Stimulated activated naive B cell treated with anti-CD40 and anti-IgM and Interleukin-4, amounts not matched to agents 10 μg/mL and 1 μg/mL and 100 μg/mL, for 72 hours (primary cell): Measurements from ENCODE around the gene TMEM25.
"Not testable (repeated sequence)": the region's sequence is repeated elsewhere in the genome, so short reads cannot be mapped to it uniquely, and the experiment has no call there.

ENCODE experiments used
- ATAC-seq, 2 donors: fragments of 150-1000 bp; cut with Tn5 transposase; replicated peaks; 2 replicates each; pipeline ENCODE4 v1.10.0; 2021; ENCODE audit warnings: moderate library complexity in 1 of 2
- DNase-seq: peaks from one replicate; pipeline ENCODE4 v3.0.0; 2021
- H3K27ac Mint-ChIP-seq: one replicate; pipeline ENCODE4 v1.8.0; 2022; ENCODE audit warnings: mild to moderate bottlenecking, mixed read lengths
- H3K27me3 Mint-ChIP-seq, 2 donors: one replicate each; pipeline ENCODE4 v1.8.0; 2022; ENCODE audit warnings: mixed read lengths in 2 of 2
- H3K36me3 Mint-ChIP-seq, 2 donors: one replicate each; pipeline ENCODE4 v1.8.0; 2022; ENCODE audit warnings: mixed read lengths in 2 of 2, mild to moderate bottlenecking in 1 of 2
- H3K4me1 Mint-ChIP-seq, 2 donors: one replicate each; pipeline ENCODE4 v1.8.0; 2022; ENCODE audit warnings: mixed read lengths in 2 of 2, mild to moderate bottlenecking in 1 of 2
- H3K4me3 Mint-ChIP-seq, 2 donors: one replicate each; pipeline ENCODE4 v1.8.0; 2022; ENCODE audit warnings: mild to moderate bottlenecking in 2 of 2, mixed read lengths in 2 of 2, moderate library complexity in 1 of 2
- H3K9me3 Mint-ChIP-seq, 2 donors: one replicate each; pipeline ENCODE4 v1.8.0; 2022; ENCODE audit warnings: mixed read lengths in 2 of 2, mild to moderate bottlenecking in 1 of 2

The TMEM25 gene

DNA sequence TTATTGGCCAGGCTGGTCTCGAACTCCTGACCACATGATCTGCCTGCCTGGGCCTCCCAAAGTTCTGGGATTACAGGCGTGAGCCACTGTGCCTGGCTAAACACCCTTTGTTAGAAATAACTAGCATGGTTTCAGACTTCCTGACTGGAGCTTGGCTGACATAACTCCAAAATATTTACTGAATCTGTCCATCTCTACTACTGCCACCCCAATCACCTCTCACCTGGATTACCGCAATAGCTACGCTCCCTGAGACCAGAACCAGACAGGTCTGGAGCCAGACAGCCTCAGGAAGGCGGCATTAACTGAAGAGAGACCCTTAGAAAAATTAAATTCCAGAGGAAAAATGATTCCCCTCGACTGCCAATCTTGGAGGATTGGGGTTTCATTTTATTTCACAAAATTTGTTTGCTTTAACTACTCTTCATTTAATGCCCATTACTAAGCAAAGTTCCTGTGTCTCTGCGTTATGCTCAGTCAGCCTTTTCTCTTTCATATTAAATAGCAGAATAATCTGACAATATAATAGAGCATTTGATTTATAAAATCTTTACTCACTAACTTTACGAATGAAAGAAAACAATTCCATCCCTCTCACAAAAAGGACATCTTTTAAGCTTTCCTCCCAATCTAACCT, 13.1 kb downstream of the TMEM25 start:
- no peak for DNase-seq
- Mint-ChIP-seq H3K4me1 (no peaks in the 10 kb centered on the region), H3K36me3 (peaks cover 27 to 31% of the 10 kb centered on the region in 2 donors), H3K4me3 (no peak overlapping the region), H3K9me3 (no peaks in the 10 kb centered on the region), H3K27ac (no peak overlapping the region), H3K27me3 (no peaks in the 10 kb centered on the region)
- ATAC-seq, result no peak

DNA sequence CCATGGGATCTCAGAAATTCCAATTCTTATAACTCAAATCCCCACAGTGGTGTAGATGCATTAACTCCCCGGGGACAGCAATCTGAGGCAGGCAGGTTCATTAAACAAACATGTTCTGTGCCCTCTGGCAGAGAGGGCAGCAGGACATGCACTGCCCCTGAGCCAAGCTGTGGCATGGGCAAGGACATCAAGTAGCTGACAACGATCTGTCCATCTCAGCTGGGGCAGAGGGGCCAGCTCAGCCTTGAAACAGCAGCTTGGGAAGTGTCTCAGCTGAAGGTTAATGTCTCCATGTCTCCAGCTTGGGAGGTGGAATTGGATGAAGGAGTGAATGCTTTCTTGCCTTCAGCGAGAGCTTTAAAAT, 13.6 kb downstream of the TMEM25 start:
- H3K4me3 Mint-ChIP-seq, result no peak overlapping the region
- peaks cover 27 to 31% of the 10 kb centered on the region in 2 donors for H3K36me3 Mint-ChIP-seq
- no peak overlapping the region for H3K27ac Mint-ChIP-seq
- no peaks in the 10 kb centered on the region for H3K9me3 Mint-ChIP-seq
- DNase-seq (no peak), ATAC-seq (no peak)
- H3K27me3 Mint-ChIP-seq, result no peaks in the 10 kb centered on the region
- H3K4me1 Mint-ChIP-seq, result no peaks in the 10 kb centered on the region

DNA sequence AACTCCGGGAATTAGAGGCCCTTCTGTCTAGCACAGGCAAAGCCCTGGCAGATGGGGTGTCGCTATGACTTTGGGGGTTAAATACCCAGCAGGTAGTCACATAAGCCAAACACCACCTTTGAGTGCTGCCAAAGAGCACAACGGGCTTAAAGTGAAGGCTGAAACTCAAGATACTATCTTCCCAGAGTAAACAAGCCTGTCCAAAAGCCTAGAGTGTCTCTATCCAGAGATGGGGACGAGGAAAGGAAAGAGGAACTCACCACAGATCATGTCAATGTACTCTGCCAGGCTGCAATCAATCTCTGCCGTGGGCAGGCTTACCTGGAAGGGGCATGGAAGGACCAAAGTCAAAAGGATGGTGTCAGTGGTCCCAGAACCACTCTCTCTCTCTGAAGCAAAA, 14.5 kb downstream of the TMEM25 start:
- Mint-ChIP-seq H3K4me3 (no peak overlapping the region), H3K27ac (no peak overlapping the region), H3K36me3 (peaks cover 25 to 29% of the 10 kb centered on the region in 2 donors), H3K27me3 (no peaks in the 10 kb centered on the region), H3K4me1 (no peaks in the 10 kb centered on the region), H3K9me3 (no peaks in the 10 kb centered on the region)
- no peak for ATAC-seq
- no peak for DNase-seq

DNA sequence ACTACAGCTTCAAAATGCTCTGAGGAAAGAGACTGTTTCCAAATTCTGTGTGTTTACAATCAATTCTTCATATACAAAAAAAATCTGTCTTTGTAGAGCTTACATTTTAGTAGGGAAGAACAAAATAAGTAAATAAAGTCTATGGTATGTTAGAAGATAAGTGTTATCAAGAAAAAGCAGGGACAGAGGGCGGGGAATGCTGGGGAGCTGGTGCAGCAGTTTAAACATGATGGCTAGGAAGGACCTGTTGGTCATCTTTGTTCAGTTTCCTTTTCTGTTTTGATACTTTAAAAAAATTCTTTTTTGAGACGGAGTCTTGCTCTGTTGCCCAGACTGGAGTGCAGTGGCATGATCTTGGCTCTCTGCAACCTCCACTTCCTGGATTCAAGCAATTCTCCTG, 16.1 kb downstream of the TMEM25 start:
- H3K27ac Mint-ChIP-seq, result peak overlapping the region; percentile 14

DNA sequence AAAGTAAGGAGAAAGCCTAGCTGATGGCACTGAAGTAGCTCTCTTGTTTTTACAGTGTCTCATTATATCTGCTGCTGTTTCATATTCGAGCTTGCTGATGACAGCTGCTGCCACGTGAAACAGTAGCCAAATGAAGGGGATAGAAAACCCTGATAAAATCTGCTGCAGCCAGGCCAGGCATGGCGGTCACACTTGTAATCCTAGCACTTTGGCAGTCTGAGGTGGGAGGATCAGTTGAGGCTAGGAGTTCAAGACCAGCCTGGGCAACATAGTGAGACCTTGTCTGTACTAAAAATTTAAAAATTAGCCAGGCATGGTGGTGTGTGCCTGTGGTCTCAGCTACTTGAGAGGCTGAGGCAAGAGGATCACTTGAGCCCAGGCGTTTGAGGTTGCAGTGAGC, 21.3 kb downstream of the TMEM25 start:
- H3K4me3 Mint-ChIP-seq, result no peak overlapping the region
- no peak overlapping the region for H3K27ac Mint-ChIP-seq
- DNase-seq (no peak), ATAC-seq (no peak)
- H3K4me1 Mint-ChIP-seq, result no peaks in the 10 kb centered on the region
- H3K27me3 Mint-ChIP-seq, result no peaks in the 10 kb centered on the region
- H3K36me3 Mint-ChIP-seq, result peaks cover 42 to 43% of the 10 kb centered on the region in 2 donors
- H3K9me3 Mint-ChIP-seq, result no peaks in the 10 kb centered on the region

More for the DNA sequence above, 16.1 kb downstream of the TMEM25 start:
- H3K36me3 Mint-ChIP-seq, result peaks cover 30 to 33% of the 10 kb centered on the region in 2 donors
- DNase-seq, result no peak
- H3K27me3 Mint-ChIP-seq, result no peaks in the 10 kb centered on the region
- no peaks in the 10 kb centered on the region for H3K9me3 Mint-ChIP-seq
- H3K4me3 Mint-ChIP-seq, result no peak overlapping the region
- no peaks in the 10 kb centered on the region for H3K4me1 Mint-ChIP-seq
- no peak for ATAC-seq

DNA sequence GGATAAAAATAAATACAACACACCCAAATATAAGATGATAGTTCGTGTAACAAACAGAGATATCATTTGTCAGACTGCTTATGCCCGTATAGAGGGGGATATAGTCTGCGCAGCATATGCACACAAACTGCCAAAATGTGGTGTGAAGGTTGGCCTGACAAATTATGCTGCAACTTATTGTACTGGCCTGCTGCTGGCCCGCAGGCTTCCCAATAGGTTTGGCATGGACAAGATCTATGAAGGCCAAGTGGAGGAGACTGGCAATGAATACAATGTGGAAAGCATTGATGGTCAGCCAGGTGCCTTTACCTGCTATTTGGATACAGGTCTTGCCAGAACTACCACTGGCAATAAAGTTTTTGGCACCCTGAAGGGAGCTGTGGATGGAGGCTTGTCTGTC, 29.8 kb downstream of the TMEM25 start:
- Mint-ChIP-seq H3K9me3 (no peaks in the 10 kb centered on the region), H3K4me1 (peaks cover 11 to 23% of the 10 kb centered on the region in 2 donors), H3K4me3 (no peak overlapping the region), H3K27me3 (no peaks in the 10 kb centered on the region), H3K27ac (no peak overlapping the region), H3K36me3 (peaks cover 18 to 29% of the 10 kb centered on the region in 2 donors)
- DNase-seq (no peak), ATAC-seq (no peak)

DNA sequence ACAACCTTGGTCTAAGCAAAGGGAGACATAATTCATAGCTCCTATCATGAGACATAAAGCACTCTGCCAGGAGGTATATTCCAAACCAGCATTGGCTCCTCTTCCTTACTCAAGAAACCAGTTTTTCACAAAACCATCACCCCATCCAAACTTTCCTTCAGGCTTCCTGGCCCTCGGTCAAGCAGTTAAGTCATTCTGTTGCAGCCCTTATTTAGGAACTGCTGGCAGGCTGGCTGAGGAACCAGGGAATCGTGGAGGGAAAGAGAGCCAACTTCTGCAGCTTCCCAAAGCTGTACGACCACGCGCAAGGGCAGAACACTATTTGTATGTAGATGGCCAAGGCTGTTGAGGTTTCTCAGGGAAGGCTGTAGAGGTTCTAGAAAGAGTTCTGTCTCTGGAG, 34.1 kb downstream of the TMEM25 start:
- DNase-seq (no peak), ATAC-seq (no peak)
- H3K4me1 Mint-ChIP-seq, result peaks cover 13 to 23% of the 10 kb centered on the region in 2 donors
- peak overlapping the region; percentile 93 to 96 for H3K4me3 Mint-ChIP-seq
- H3K27ac Mint-ChIP-seq, result peak overlapping the region; percentile 81
- H3K36me3 Mint-ChIP-seq, result peaks cover 8 to 18% of the 10 kb centered on the region in 2 donors
- no peaks in the 10 kb centered on the region for H3K9me3 Mint-ChIP-seq
- H3K27me3 Mint-ChIP-seq, result no peaks in the 10 kb centered on the region

DNA sequence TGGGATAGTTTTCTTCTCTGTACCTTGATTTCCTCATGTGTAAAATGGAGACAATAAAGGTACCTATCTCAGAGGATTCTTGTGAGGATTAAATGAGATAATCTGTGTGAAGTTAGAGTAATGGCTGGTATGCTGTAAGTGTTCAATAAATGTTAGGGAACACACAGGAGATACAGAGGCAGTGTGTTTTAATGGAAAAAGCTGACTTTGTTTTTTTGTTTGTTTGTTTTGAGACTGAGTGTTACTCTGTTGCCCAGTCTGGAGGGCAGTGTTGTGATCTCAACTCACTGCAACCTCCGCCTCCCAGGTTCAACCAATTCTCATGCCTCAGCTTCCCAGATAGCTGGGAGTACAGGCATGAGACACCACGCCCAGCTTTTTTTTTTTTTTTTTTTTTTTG, 38.7 kb downstream of the TMEM25 start:
- H3K27ac Mint-ChIP-seq, result no peak overlapping the region
- H3K27me3 Mint-ChIP-seq, result no peaks in the 10 kb centered on the region
- H3K4me3 Mint-ChIP-seq, result no peak overlapping the region
- ATAC-seq, result no peak
- peaks cover 19 to 29% of the 10 kb centered on the region in 2 donors for H3K4me1 Mint-ChIP-seq
- H3K36me3 Mint-ChIP-seq, result peaks cover 3 to 4% of the 10 kb centered on the region in 2 donors
- no peaks in the 10 kb centered on the region for H3K9me3 Mint-ChIP-seq
- no peak for DNase-seq

DNA sequence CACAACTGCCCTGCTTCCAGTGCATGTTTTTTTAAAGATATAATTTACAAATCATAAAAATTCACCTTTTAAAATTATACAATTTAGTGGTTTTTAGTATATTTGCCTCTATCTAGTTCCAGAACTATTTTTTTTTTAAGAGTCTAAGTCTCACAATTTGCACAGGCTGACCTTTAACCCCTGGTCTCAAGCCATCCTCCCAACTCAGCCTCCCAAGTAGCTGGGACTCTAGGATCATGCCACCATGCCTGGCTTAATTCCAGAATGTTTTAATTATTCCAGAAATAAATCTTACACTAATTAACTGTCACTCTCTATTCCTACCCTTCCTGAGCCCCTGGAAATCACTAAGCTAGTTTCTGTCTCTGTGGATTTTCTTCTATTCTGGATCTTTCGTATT, 39.8 kb downstream of the TMEM25 start:
- Mint-ChIP-seq H3K4me3 (peak overlapping the region in 1 of 2 donors; percentile 97), H3K27ac (no peak overlapping the region), H3K36me3 (peaks cover 4 to 7% of the 10 kb centered on the region in 2 donors), H3K4me1 (peaks cover 19 to 34% of the 10 kb centered on the region in 2 donors), H3K9me3 (no peaks in the 10 kb centered on the region), H3K27me3 (no peaks in the 10 kb centered on the region)
- DNase-seq (no peak), ATAC-seq (no peak)

DNA sequence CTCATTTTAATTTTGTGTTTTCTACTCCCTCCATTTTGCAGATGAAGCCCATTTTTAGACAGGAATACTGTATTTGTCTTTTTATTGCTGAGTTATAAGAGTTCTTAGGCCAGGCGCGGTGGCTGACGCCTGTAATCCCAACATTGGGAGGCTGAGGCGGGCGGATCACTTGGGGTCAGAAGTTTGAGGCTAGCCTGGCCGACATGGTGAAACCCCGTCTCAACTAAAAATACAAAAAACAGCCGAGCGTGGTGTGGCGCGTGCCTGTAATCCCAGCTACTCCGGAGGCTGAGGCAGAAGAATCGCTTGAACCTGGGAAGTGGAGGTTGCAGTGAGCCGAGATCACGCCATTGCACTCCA, 40.7 kb downstream of the TMEM25 start:
- Mint-ChIP-seq H3K27ac (peak overlapping the region; percentile 95), H3K4me1 (peaks cover 21 to 38% of the 10 kb centered on the region in 2 donors), H3K36me3 (peaks cover 4 to 10% of the 10 kb centered on the region in 2 donors), H3K4me3 (peak overlapping the region; percentile 95 to 97)
- ATAC-seq, H3K9me3 Mint-ChIP-seq, H3K27me3 Mint-ChIP-seq: not testable (repeated sequence)
- peak; percentile 4 for DNase-seq

DNA sequence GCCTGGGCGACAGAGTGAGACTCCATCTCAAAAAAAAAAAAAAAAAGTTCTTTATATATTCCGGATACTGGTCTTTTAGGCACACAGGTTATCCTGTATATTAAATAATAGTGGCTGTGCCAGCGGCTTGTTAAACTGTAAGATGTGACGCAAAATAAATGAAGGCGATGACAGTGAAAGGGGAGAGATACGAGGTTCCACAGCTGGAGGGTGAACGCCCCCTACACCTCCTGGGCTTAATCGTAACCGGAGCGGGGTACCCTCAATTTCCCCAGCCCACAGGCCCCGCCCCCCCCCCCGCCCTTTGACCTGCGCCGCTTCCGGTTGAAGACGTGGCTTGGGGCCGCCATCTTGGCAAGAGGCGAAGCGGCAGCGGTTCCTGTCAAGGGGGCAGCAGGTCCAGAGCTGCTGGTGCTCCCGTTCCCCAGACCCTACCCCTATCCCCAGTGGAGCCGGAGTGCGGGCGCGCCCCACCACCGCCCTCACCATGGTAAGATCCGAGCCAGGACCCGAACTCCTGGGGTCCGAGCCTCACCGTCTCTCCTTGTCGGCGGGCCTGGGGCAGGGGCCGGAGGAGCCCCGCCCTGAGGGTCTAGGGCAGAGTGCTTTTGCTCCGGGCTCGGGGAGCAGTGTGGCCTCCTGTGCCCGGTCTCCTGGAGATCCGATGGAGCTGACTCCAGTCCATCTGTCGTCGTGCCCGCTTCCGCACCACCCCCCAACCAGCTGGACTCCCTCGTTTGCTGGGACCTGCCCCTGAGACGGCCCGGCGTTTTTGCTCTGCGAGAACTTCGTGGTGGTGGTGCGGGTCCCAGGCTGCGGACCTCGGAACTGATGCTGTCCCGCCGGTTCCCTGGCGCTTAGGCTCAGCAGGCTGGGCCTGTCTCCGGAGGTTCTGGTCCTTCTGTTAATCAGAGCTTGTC, 41.3 kb downstream of the TMEM25 start, which contains the start of gene ARCN1:
ARCN1 (plus strand) TSS at position 349 of the 920 bp plus-strand sequence; CDS start at position 488, 139 bp downstream.
- H3K27me3 Mint-ChIP-seq, result no peaks in the 10 kb centered on the region
- H3K4me1 Mint-ChIP-seq, result peaks cover 26 to 41% of the 10 kb centered on the region in 2 donors
- H3K4me3 Mint-ChIP-seq, result peak within 1 kb of the TSS; percentile 95 to 97

DNA sequence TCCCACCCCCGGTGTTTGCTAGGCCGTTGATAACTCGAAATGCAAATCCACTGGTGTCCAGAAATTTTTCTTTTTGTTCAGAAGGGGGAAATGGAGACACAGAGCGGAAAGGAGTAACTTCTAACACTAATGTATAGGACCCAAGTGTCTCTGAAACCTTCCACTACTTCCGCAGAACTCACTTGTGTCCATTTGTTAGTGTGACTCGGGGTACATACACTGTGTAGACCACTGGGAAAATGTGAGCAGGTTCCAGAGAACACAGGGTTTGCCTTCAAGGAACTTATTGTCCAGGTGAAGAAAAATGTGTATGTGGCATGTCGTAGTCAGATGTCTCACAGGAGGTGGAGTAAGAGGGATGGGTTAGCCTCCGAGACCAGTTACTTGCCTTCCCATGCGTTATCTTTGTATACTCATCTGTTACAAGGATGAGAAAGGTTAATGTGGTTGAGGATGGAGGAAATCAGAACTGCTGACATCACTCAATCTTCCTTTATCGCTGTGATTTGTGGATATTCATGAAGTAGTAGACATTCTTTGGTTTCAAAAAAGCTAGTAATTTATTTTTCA, 42.1 kb downstream of the TMEM25 start:
- Mint-ChIP-seq H3K9me3 (no peaks in the 10 kb centered on the region), H3K27ac (peak overlapping the region; percentile 95)
- peak; percentile 39 to 44 for ATAC-seq

More for the DNA sequence above, 41.3 kb downstream of the TMEM25 start, which contains the start of gene ARCN1:
- Mint-ChIP-seq H3K9me3 (no peaks in the 10 kb centered on the region), H3K36me3 (peaks cover 5 to 10% of the 10 kb centered on the region in 2 donors), H3K27ac (peak within 1 kb of the TSS; percentile 95)
- ATAC-seq (peak; percentile 86 to 88), DNase-seq (peak; percentile 62)

DNA sequence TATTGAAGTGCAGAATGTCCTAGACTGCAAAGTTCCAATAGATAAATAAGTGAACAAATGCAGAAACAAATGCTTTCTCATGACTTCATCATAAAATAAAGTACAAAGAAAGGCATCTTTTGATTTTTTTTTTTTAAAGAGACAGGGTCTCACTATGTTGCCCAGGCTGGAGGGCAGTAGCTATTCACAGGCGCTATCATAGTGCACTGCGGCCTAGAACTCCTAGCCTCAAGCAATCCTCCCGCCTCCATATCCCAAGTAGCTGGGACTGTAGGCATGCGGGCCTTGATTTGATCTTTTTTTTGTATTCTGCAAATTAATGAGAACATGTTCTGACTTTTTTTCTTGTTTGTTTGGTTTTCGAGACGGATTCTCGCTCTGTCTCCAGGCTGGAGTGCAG, 43.6 kb downstream of the TMEM25 start:
- Mint-ChIP-seq H3K27ac (no peak overlapping the region), H3K4me3 (peak overlapping the region in 1 of 2 donors; percentile 27), H3K27me3 (no peaks in the 10 kb centered on the region), H3K9me3 (no peaks in the 10 kb centered on the region), H3K36me3 (peaks cover 9 to 10% of the 10 kb centered on the region in 2 donors), H3K4me1 (peaks cover 28 to 43% of the 10 kb centered on the region in 2 donors)
- DNase-seq (no peak), ATAC-seq (no peak)

More for the DNA sequence above, 42.1 kb downstream of the TMEM25 start:
- H3K4me3 Mint-ChIP-seq, result peak overlapping the region; percentile 95 to 97
- DNase-seq, result peak; percentile 4
- H3K27me3 Mint-ChIP-seq, result no peaks in the 10 kb centered on the region
- H3K4me1 Mint-ChIP-seq, result peaks cover 28 to 43% of the 10 kb centered on the region in 2 donors
- H3K36me3 Mint-ChIP-seq, result peaks cover 9 to 10% of the 10 kb centered on the region in 2 donors

DNA sequence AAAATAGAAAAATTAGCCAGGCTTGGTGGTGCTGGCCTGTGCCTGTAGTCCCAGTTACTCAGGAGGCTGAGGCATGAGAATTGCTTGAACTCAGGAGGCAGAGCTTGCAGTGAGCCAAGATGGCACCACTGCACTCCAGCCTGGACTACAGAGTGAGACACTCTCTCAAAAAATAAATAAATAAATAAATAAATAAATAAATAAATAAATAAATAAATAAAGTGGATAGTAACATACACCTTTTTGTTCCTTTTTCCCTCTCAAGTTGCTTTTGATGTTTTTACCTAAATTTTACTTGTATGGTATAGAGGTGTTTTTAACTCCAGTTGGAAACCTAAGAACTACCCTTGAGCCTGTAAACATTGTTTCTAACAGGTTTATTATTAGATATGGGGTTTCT, 47.0 kb downstream of the TMEM25 start:
- not testable (repeated sequence) for H3K27ac Mint-ChIP-seq, H3K4me3 Mint-ChIP-seq, H3K9me3 Mint-ChIP-seq, H3K27me3 Mint-ChIP-seq, ATAC-seq, DNase-seq
- H3K4me1 Mint-ChIP-seq, result peaks cover 23 to 32% of the 10 kb centered on the region in 2 donors
- H3K36me3 Mint-ChIP-seq, result peaks cover 12 to 13% of the 10 kb centered on the region in 2 donors
